Epidermal melanocyte (primary cell): Measurements from ENCODE around the gene CACNA1H.
"Not testable (repeated sequence)": the region's sequence is repeated elsewhere in the genome, so short reads cannot be mapped to it uniquely, and the experiment has no call there.

Source experiments
- DNase-seq: peaks from one replicate; pipeline ENCODE4 v3.0.0; 2011; ENCODE audit warnings: low spot score; ENCODE audit not compliant: insufficient read length

Gene CACNA1H

DNA sequence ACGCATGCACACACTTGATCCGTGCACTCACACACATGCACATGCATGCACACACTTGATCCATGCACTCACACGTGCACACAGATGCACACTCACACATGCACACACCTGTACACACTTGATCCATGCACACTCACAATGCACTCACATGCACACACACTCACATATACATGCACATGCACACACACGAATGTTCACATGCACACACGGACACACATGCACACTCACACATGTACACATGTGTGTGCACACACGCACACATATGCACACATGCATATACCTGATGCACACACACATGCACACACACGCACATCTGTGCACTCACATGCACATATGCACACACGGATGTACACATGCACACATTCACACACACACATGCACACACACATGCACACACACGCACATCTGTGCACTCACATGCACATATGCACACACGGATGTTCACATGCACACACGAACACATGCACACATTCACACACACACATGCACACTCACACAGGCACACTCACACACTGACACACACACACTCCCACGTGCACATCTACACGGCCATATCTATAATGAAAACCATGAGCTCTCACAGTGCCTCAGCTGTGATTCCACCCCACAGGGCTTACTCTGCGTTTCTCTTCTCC lies 95.1 kb downstream of the CACNA1H start:
- DNase-seq = not testable (repeated sequence)

DNA sequence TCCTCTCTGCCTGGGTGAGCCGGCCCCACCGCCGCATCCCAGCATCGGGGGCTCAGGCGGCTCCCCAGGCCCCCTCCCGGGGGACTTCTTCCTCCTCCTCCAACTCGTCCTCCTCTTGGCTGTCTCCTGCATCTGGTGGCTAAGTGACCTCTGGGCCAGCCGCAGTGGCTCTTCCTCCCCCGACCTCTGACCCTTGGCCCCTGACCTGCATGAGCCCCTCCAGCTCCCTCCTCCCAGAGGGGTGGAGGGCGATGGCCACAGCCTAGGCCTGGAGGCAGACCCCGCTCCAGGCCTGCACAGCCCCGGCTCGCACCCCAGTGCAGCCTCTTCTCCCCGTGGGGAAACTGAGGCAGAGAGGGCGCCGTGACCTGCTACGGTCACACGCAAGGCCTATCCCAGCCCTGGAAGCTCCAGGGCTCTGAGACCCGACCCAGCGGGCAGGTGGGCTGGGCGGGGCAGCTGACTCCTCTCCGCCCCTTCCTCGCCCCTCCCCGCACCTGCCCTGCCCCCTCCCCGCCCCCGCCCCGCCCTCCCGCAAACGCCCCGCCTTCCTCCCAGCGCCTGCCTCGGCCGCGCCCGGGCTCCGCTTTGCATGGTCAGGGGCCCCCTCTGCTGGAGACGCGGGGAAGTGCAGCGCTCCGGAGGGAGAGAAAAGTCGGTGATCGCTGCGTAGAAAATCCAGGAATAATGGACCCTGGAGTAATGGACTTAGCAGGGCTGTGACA lies 96.3 kb downstream of the CACNA1H start:
- not testable (repeated sequence) for DNase-seq

DNA sequence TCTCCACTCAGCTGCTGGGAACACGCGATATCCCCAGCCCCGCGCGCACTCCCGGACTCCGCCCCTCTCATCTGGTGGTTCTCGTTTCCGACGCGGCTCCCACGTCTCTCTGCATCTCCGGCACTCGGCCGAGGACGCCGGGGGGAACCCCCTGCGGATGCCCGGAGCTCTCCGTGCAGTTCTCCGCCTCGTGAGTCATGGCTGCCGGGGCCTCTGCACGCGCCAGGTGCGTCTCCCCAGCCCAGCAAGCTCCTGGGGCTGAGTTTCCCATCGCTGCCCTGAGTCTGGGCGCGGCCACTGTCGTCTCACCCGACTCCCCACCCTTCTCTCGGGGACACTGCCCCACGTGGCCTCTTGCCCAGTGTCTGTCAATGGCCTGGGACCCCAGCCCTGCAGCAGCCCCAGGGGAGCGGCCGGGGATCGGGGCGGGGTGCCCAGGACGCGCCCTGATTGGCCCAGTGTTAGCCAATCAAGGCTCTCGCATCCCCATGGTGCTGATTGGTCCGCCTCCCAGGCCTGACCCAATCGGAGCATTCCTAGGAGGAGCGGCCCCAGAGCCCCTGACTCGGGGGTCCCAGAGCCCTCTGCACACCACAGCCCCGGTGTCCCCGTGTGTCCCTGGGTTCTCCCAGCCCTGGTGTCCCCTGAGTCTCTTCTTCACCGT lies 100.9 kb downstream of the CACNA1H start:
- not testable (repeated sequence) for DNase-seq

GRCh38 chr16:1254821-1255220 lies 101.9 kb downstream of the CACNA1H start:
- DNase-seq = not testable (repeated sequence)

- not testable (repeated sequence) for DNase-seq
Measured at GRCh38 chr16:1255276-1256122, 102.6 kb downstream of the CACNA1H start, which contains the start of gene TPSD1. TSS of gene TPSD1 (plus strand) at chr16:1256069. CDS start at chr16:1256281, 212 bp downstream.

GRCh38 chr16:1256296-1256873 lies 103.5 kb downstream of the CACNA1H start:
- not testable (repeated sequence) for DNase-seq

DNA sequence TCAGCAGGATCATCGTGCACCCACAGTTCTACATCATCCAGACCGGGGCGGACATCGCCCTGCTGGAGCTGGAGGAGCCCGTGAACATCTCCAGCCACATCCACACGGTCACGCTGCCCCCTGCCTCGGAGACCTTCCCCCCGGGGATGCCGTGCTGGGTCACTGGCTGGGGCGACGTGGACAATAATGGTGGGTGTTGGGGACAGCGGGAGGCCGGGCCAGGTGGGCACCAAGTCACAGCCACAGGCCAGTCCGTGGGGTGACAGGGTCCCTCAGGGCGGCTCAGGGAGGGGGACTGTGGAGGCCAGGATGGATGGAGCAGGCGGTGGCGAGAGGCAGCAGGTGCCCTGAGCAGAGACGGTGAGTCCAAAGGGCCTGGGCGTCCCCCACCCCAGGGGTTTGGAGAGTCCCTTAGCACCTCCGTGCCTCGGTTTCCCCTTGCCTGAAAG lies 104.0 kb downstream of the CACNA1H start:
- DNase-seq = no peak

DNA sequence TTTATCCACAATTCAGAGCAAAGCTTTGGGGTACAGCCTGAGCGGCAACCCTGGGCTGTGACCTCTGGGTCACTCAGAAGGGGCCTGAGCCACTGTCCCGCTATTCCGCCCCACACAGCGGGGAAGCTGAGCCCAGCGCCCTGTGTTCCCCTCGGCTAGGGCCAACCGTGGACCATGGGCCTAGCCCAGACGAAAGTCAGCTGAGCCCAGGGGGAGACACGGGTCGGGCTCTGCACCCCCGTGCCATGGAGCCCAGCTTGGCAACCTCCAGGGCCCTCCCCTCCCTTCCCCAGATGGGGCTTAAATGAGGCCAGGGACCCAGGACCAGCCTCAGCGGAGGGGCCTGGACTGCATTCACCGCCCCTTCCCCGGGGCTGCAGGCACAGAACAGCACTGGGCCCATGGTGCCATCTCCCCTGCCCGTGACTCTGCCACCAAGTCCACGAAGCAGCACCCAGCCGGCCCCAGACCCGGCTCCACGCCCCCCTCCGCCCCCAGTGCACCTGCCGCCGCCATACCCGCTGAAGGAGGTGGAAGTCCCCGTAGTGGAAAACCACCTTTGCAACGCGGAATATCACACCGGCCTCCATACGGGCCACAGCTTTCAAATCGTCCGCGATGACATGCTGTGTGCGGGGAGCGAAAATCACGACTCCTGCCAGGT lies 104.8 kb downstream of the CACNA1H start:
- DNase-seq = no peak

- no peak for DNase-seq
Measured at GRCh38 chr16:1258225-1258600, 105.3 kb downstream of the CACNA1H start.

DNA sequence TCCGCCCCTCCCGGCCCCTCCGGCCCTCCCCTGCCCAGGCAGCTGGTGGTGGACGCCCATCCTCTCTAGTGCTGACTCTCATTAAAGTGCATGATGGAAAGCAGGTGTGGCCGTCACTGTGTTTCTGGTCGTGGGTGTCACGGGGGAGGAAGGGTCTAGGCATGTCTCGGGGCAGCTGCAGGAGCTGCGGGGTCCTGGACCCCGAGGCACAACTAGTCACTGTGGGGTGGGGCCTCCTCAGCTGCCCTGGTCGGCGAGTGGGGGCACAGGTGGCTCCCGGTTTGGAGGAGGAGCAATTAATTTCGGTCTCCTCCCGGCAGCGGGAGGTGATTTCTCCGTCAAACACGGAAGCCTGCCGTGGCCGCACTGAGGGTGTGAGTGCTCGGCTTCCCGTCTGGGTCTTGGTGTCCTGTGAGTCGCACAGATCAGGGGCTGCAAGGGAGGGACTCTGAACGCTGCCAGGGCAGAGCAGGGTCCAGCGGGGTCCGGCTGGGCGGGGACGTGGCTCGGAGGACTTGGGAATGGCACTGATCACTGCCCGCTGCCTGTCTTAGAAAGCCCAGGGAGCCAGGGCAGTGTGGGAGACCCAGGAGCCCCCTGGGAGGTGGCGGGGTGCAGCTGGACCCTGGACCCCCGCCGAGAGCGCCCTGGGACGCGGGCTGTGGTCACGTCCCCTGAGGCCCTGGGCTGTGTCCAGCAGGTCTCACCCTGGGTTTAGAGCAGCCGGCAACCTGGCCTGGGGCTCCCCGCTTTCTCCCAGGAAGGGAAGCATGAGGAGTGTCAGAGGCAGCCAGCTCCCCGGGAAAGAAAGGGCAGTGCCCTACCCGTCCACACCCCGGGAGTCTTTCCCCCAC lies 106.2 kb downstream of the CACNA1H start:
- no peak for DNase-seq

DNA sequence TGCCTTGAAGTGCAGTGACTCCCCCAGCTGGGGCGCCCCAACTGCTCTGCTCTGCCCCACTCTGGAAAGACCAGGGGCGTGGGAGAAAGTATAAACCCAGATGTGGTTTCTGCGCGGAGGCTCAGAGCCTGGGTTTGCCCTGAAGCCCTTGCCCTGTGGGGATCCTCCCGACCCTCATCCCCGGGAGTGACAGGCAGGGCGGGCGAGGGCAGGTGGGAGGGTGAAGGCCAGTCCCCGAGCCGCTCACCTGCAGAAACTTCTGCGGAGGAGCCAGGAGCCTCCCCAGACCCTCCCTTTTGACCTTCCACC lies 106.8 kb downstream of the CACNA1H start:
- DNase-seq = no peak

DNA sequence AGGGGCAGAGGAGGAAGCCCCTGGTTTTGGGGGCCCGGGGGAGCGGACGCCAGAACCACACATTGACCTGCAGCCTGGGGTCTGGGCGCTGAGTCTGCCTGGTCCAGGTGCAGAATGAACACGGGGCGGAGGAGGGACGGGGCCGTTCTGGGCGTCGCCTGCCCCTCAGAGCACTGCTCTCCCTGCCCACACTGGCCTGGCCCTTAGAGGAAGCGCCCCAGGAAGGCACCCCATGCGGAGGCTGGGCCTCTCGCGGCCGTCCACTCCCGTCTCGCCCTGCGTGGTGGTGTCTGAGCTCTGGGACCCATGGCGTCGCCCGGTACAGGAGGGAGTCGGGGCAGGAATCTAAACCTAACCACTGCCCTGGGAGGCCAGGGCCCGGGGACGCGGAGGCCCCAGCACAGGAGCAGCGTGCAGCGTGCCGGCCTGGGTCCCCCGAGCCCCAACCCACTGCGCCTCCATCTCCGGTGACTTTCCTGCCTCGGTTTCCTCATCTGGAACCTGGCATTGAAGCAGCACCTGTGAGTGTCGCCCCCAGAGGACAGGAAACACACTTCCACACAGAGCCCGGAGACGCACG lies 107.3 kb downstream of the CACNA1H start:
- DNase-seq = no peak

DNA sequence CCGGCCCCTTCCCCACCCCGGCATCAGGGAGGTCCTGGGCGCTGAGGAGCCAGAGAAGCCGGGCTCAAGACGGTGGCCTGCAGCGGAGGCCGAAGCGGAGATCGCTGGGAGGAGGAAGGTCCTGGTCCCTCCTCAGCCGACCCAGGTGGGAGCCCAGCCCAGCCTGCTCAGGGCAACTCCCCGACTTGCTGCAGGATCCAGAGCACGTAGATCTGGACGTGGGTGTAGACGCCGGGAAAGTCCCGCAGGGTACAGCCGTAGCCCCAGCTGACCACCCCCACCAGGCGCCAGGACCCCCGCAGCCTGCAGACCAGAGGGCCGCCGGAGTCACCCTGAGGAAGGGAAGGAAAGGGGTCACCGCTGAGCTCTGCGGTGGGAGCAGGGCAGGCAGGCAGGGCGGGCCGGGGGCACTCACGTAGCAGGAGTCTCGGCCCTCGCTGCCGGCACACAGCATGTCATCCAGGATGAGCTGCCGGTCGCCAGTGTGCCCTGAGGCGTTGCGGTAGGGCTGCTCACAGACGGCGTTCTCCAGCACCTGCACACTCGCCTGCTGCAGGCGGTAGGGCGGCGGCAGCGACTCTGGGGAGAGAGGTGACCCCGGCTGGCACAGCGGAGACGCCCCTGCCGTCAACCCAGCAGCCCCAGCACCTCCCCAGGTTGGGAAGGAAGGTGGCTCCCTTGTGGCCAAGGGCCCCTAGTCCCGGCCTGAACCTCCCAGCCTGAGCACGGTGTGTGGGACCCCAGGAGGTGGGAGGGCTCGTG lies 108.4 kb downstream of the CACNA1H start:
- no peak for DNase-seq

- DNase-seq = no peak
Measured at GRCh38 chr16:1262210-1262845, 109.4 kb downstream of the CACNA1H start.

DNA sequence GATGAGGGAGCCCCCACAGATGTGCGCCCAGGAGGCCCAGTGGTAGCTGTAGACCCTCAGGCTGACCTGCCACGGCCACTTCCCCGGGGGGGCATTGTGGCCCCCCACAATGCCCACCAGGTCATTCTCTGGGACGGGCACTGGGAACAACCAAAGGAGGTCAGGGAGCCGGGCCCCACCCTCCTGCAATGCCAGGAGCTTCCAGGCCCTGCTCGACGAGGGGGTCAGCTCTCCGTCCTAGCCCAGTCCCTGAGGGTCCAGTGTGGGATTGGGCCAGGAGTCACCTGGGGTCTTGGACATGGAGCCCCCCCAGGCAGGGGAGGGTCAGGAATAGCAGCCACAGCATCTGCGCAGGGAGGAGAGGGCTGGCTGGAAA lies 109.9 kb downstream of the CACNA1H start:
- DNase-seq = no peak

DNA sequence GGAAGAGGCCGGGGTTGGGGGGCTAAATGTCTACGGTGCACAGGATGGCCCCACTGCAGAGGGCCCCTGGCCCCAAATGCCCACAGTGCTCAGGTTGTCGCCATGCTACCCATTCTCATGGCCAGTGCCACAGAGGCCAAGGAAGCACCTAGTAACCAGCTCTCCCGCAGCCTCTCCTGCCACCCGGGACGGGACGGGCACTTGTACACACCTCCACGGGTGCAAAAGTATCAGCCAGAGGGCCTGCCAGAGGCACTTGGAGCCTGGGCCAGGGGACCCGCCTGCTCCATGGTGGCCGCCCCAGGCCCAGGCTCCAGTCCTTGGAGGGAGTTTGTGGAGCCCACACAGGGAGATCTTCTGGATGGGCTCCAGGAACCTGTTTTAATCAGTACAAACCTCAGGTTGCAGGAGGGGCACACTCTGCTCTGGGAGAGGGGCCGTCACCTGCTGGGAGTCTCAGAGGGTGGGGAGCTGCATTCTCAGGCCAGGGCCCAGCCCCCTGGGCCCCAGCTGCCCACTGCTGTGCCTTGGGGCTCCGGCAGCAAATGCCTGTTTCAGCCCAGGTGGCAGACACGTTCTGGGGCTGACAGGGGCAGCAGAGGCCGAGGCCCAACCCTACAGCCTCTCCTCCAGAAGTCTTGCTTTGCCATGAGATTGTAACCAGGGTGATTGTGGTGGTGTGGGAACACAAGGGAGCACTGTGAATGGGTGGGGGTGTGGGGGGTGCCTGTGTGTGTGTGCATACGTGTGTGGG lies 110.9 kb downstream of the CACNA1H start:
- DNase-seq = no peak

GRCh38 chr16:1264345-1265089 lies 111.6 kb downstream of the CACNA1H start:
- no peak for DNase-seq
